NCI-H2227 (cell line): ENCODE data around the gene SYNDIG1.

Experiments
- DNase-seq: peaks from one replicate; lab custom pipeline; 2025; ENCODE audit not compliant: unreplicated experiment; lab: John Stamatoyannopoulos, UW

Gene SYNDIG1

DNA sequence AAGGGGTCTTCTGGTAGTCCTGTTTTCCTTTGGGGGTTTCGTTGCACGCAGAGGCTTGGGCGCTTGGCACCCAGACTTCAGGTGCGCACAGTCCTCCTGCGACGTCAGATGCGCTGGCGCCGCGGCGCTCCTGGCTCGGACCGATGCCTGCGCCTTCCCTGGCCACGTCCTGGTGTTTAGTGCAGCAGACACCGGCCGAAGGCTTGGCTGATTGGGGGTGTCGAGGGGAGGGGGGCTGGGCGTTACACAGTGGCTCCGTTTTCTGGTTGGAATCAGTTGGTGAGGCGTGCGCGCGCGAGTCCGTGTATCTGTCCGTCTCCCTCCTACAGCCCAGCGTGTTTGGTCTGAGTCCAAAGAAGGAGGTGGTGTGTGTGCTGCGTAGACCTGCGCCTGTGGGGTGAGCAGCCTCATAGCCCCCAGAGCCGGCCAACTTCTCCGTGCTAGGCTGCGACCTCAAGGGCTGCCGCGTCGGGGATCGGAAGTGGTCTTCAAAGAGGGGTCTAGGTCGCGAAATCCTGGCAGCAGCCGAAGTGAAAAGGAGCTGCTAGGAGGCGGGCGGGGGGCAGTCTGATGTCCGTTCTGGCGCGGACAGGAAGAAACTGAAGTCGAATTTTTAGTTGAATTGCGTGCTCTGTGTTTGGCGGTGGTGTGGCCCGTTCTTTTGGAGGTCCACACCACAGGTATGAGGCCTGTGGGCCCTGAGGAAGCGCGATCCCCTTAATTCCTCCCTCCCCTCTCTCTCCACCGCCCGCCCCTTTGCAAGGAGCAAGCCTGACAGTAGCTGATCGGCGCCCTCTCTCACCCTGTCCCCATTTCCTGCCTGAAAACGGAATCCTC is 1.5 kb downstream of the SYNDIG1 start:
- DNase-seq, result no peak

DNA sequence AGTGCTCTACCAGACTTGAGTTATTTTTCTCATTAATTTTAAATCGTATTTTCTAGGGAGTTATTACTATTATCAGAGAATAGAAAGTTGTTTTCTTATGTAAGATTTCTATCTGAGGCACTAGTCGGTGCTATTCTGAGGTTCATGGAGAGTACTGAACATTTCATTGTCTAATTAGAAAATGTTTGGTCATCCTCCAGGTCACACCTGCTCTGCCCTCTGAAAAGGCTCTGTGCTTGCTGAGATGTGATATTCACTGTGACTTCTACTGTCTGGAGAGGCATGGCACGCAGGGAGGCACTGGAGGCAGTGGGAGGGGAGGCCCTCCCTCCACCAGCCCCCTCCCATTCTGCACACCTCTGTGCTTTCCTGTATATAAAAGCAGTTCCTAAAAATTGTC is 3.0 kb downstream of the SYNDIG1 start:
- no peak for DNase-seq

DNA sequence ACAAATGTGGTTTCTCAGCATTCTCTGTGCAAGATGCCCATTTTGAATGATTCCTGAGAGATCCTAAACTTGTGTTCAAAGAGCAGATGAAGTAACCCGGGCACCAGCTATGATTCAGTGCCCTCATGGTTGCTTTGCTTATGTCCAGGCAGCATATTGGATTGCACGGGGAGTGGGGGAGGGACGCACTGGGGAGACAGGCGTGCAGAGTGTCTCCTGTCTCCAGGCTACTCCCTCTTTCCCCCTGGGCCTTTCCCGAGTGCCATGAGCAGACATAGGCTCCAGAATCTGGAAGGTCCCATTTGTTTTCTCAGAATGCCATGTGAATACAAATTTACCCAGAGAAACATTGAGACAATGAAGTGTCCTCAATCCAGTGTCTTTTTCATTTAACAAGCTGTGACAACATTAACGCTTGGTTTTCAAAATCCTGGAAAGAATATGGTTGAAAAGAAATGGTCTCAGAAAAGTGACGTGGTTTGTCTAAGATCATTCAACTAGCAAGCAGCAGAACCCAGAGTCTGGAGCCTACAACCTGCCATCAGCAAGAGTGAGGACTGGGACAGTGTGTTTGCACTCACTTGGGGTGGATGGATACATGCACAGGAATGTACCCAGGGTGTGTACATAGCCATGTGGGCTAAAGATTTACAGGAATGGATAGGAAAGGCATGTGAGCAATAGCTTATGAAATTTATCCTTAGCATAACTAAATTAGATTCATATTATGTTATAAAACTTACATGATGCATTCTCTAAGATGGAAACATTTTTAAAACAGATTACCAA is 4.2 kb downstream of the SYNDIG1 start:
- no peak for DNase-seq

DNA sequence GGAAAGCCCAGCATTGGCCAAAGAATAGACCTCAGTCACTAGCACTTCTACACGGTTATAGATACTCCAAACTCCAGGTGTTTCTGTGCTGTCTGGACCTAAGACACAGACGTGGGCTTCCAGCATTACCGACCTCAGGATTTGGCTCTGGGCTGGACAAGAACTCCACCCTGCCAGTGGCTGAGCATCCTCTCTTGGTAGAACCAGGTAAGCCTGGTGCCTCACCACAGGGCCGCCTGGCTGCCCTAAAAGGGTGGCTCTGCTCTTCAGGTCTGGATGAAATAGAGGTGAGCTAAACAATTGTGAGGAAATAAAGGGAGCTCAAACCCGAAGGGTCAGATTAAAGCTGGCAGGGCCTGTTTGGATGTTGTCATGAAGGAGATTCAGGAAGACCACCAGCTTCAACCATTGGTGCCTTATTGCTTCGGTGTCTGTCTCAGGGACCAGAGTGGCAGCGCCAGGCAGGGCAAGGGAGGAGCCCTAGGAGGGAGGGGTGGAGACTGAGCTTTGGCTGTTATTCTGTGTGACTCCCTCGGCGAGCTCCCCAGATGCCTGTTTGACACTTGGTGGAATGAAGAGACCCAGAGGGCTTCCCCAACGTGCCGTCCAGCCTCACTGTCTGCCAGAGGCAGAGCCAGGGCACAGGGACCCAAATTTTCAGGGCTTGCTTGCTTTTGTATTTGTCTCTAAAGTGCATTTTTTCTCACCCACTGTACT is 8.6 kb downstream of the SYNDIG1 start:
- no peak for DNase-seq

DNA sequence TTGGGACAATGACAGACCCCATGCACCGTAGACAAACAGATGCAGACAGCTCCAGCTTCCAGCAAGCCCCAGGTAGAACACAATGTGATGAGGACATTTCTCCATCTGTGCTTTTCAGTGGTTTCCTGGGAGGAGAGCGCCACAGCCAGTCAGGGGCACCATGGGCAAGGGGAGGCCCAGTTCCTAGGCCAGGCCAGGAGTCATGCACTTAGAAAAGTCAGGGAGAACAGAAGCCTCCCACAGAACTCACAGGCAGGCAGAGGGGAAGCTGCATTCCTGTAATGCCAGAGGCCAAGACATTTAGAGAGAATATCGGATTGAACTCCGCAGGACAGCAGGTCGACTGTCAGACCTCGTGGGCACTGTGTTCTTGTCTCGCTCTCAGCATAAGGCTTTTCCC is 9.2 kb downstream of the SYNDIG1 start:
- no peak for DNase-seq

DNA sequence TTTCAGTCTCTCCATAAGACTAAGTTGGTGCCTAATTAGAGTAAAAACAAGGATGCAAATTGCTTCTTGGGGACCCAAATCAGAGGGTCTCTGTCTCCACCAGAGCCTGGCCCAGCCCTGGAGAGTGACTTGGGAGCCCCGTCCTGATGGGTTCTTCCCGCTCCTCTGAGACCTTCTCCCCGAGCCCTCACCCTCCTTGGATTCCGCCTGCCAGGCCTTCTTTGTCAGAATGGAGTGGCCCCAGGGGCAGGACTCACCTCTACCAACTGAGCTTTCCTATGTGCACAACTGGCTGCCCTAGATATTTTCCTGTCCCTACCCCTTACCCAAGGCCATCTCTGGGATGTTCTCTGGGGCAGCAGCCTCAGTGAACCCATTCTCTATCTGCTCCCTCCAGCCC is 9.7 kb downstream of the SYNDIG1 start:
- DNase-seq, result no peak

DNA sequence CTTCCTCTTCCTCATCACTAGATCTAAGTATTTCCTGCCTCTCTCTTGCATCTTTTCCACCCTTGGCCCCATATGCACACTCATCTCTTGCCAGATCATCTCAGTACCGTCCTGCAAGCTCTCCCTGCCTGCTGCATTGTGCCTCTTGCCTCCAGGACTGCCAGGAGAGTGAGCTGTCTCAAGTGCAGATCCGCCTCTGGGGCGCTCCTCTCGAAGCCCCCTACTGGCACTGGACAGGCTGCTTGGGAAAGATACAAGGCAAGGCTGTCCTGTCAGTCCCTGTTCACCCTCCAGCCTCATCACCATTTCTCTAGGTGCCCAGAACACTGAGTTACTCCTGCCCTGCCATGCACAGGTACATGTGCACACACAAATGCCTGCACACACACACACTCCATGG is 10.2 kb downstream of the SYNDIG1 start:
- DNase-seq, result no peak

DNA sequence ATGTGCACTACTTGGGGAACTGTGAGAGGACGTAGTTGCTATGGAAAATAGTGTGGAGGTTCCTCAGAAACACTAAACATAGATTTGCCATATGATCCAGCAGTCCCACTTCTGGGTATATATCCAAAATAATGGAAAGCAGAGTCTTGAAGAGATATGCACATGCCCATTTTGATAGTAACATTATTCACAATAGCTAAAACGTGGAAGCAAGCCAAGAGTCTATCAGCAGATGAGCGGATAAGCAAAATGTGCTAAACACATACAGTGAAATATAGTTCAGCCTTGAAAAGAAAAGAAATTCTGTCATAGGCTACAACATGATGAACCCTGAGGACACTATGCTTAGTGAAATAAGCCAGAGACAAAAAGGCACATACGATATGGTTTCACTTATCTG is 11.1 kb downstream of the SYNDIG1 start:
- no peak for DNase-seq

DNA sequence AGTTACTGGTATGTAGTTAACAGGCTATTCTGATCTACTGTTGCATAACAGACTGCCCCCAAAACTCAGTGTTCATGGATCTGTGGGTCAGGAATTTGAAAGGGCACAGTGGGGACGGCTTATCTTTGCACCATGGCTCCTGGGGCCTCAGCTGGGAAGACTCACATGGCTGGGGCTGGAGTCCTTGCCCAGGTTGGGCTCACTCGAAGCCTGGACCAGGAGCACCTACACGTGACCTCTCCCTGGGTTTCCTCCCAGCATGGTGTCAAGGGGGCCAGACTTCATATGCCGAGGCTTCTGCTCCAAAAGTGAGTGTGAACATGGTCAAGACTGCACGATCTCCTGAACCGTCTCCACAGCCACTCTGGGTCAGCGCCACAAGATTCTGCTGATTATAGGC is 11.7 kb downstream of the SYNDIG1 start:
- DNase-seq, result no peak

DNA sequence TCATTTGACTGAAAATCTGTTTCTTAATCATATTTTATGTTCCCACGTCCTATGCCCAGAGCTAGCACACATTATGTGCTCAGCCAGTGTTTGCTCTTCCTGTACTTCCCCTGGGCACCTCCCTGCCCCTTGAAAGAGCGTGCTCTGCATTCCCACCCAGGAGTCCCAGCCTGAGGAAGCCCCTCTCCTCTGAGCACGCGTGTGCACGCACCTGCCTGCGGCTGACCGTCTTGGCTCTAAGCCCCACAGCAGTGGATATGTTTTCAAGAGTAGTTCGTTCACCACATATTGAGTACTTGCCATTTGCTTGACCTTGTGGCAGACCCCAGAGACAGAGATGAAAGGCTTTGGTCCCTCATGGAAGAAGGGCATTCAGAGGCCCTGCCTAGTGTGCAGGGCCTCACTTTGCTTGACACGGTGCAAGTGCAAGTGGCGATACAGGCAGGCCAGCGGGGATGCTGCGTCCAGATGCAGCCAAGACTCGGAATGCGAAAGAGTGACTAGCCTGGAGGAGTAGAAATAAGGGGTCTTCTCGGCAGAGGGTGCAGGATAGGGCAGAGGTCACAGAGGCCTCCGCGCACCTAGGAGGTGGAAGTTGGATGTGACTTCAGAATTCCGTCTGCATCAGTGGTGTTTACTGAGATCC is 14.1 kb downstream of the SYNDIG1 start:
- DNase-seq, result no peak

DNA sequence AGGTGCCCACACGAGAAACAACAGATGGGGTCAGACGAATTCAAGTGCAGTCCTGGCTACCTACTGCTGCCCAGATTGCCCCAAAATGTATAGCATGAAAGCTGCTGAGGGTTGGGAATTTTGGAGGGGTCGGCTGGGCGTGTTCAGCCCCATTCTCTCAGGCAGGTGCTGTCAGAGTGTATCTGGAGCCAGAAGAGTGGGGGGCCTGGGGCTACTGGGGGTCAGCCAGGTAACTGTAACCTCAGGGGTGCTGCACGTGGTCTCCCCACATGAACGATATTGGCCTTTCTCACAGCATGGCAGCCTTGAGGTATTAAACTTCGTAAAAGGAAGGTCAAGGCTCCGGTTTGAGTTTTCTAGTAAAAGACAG is 14.6 kb downstream of the SYNDIG1 start:
- DNase-seq, result no peak

DNA sequence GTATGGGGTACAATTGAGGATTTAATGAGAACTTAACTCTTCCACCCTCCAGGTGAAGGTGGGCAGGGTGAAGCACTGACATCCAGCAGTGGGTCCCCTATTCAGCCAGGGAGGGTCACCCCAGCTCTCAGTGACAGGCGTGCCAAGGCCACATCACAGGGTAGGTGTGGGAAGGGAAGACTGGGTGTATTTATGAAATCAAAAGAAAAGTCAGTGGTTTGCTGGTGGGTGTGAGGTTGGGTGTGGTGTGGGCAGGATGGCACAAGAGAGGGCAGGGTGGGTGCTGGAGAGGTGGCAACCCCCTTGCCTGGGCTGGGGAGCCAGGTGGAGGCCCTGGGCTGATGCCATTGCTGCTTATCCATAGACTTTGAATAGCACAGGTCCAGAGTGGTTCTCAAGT is 16.6 kb downstream of the SYNDIG1 start:
- DNase-seq, result no peak

DNA sequence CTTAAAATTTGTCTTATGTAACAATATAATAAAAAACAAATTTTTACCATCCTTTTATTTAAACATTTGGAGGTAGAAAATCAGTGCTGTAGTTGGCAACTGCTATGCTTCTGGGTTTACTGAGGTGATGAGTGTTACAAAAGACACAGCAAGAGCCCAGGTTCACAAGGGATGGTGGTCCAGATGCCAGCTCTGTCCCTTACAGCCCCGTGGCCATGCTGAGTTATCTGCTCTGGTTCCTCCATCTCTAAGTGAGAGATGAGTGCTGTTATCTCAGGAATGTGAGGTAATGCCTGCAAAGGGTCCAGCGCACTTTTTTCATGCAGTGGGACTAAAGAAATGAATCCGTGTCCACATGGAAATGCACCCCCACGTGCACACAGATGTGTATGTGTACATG is 17.8 kb downstream of the SYNDIG1 start:
- DNase-seq, result no peak

DNA sequence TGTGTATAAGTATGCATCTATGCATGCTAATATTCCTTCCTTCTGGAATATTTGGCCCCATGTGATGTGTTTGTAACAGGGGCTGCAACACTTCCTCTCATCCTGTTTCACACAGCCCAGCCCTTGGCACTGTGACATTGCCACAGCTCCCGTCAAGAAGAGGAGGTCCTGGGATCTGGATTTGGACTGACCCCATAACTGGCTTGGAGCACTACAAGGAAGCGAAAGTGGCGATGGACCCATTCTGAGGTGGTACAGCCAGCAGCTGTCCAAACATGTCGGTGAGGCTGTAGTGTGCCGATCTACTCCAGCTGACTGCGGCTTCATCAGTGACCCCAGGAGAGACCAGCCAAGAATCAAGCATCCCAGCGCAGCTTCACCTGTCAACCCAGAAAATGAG is 18.2 kb downstream of the SYNDIG1 start:
- no peak for DNase-seq

DNA sequence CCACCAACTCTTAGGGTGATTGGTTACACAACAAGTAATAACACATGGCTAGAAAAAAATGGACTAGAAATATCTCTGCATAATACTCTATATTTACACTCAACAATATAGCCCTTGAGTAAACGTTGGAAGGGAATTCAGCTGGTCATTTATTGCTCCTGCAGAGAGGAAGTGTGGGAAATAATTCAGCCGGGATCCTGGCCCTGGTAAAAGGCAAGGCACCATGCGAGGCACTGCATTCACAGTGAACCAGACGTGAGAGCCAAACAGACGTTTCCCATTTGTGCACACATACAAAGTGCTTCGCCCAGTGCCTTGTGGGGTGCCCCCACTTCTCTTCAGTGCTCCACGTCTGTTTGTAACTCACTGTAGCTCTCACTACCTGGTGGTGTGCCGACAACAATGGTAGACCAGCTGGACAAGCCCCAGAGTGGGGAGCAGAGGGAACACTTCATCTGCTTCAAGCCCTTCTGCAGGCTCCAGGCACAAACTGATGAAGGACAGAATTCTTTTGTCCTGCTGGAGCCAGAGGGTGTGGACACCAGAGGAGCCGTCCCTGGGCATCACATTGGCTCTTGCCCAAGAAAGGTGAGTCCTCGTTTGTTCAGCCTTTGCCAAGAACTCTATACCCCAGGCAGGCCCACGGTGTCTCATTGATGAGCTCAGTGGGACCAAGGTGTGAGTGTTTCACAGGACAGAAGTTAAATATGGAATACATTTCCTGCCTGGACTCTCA is 18.8 kb downstream of the SYNDIG1 start:
- DNase-seq, result no peak

DNA sequence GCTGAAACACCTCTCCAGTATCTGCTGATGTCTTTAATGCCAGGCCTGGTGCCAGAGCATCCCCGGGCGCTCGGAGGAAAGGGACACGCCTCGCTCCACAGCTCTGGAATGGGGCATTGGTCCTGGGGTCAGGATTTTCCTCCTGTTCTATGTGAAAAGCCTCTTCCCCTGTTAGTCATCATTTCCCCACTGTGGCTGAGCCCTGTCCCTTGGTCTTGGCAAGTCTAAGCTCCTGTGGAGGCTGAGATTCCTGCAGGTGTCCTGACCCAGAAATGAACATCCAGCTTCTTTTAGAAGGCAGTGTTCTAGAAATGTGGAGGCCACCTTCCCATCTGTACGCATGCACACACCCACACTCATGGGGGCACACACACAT is 19.4 kb downstream of the SYNDIG1 start:
- no peak for DNase-seq

DNA sequence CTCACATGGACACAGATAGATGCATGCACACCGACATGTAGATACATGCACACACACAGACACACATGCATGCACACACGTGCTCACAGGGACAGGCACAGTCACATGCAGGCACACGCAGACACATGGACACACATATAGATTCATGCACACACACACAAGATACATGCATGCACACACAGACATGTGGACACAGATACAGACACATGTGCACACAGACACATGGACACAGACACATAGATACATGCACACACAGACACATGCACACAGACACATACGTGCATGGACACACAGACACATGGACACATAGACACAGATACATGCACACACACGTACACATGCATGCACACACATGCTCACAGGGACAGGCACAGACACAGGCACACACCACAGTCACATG is 19.8 kb downstream of the SYNDIG1 start:
- no peak for DNase-seq

DNA sequence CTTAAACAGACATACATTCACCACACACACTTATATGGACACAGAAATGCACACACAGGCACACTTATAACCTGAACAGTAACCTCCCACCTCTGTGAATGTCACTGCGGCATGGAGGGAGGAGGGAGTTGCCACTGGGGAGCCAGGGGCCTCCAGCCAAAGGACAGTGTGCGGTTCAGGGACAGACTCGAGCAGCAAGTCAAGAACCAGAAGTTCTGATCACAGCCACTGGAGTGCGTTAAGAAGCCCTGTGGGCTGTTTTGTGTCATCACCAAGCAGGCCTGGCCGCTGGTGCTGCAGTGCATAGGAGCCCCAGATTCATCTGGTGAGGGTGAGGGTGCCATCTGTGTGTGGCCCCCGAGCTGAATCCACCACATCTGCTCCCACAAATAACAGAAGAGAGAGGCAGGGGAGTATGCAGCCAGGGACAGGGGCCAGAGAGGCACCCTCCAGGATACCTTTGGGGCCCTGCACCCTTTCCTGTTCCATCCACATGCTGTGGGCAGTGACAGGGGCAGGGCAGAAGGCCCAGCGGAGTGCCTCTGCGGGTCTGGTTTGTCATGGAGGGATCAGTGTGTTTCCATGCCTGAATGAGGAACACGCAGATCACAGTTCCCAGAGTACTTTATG is 20.3 kb downstream of the SYNDIG1 start:
- DNase-seq, result no peak

DNA sequence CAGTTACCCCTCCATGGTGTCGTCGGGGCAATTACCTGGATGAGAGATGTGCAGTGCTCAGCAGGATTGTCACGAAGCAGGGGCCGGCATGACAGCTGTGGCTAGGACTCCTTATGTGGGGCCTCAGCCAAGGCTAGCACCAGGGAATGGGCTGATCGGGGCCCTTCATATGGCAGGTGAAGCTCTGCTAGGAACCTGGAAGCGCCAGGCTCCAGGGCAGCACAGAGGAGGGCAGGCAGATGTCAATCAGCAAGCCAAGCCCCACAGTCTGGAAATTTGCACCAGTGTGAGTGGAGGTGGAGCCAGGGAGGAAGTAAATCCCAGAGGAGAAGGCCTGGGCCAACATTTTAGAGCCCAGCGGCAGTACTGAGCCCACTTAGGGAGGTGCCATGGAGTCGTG is 21.2 kb downstream of the SYNDIG1 start:
- DNase-seq, result no peak

DNA sequence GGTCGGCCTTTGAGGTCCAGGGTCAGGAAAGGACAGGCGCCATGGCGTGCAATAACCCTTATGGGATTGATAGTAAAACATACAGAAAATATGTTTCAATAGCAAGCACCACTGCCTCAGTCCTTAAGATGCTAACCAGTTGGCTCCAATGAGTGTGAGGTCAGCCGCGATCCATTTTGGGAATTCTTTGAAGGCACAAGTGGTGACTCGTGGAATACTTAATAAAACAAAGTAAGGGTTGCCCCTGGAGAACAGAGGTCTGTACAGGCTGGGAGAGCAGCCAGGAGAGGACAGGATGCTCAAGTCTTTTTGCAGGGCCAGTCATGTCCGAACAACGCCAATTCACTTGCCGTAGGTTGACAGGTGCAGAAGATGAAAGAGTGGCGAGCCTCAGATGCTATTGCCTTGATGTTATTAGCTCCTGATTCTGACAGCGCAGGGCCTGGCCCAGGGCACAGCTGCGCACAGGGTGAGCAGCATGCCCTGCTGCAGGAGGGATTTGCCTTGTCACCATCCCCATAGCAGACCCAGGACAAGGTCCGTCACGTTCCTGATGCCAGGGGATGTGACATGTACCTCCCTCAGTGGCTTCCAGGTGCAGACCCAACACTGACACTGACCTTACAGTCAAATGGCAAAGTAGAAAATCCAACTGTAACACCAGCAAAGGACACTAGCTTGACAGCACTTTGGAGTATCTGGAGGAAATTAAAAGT is 21.8 kb downstream of the SYNDIG1 start:
- no peak for DNase-seq
